ENCODE measurements around the gene CDC5L.

CDC5L gene

GRCh38 chr6:44454198-44454597 is 66.7 kb downstream of the CDC5L start:
- TF ChIP-seq ZFX (IDR thresholded peaks at IDR 0.05; ENCODE audit: borderline replicate concordance), result no peak
- no peak for TF ChIP-seq CTCF (IDR thresholded peaks at IDR 0.05)
- H3K27ac ChIP-seq, result no peak overlapping the region

- no peak overlapping the region for H3K27ac ChIP-seq
- peak; percentile 90 for TF ChIP-seq CTCF (IDR thresholded peaks at IDR 0.05)
- no peak for TF ChIP-seq ZFX (IDR thresholded peaks at IDR 0.05; ENCODE audit: borderline replicate concordance)
Measured at GRCh38 chr6:44456070-44456965, 68.8 kb downstream of the CDC5L start.

- H3K27ac ChIP-seq, result no peak overlapping the region
- TF ChIP-seq ZFX (IDR thresholded peaks at IDR 0.05; ENCODE audit: borderline replicate concordance) (no peak), CTCF (IDR thresholded peaks at IDR 0.05) (no peak)
Measured at GRCh38 chr6:44456966-44457292, 69.4 kb downstream of the CDC5L start.

GRCh38 chr6:44457596-44457995 is 70.1 kb downstream of the CDC5L start:
- TF ChIP-seq ZFX (IDR thresholded peaks at IDR 0.05; ENCODE audit: borderline replicate concordance) (no peak), CTCF (IDR thresholded peaks at IDR 0.05) (no peak)
- H3K27ac ChIP-seq, result no peak overlapping the region

GRCh38 chr6:44458551-44458950 is 71.0 kb downstream of the CDC5L start:
- TF ChIP-seq ZFX (IDR thresholded peaks at IDR 0.05; ENCODE audit: borderline replicate concordance) (no peak), CTCF (IDR thresholded peaks at IDR 0.05) (no peak)

GRCh38 chr6:44462335-44462734 is 74.8 kb downstream of the CDC5L start:
- no peak overlapping the region for H3K27ac ChIP-seq
- TF ChIP-seq ZFX (IDR thresholded peaks at IDR 0.05; ENCODE audit: borderline replicate concordance) (no peak), CTCF (IDR thresholded peaks at IDR 0.05) (no peak)

More at GRCh38 chr6:44458551-44458950, 71.0 kb downstream of the CDC5L start:
- no peak overlapping the region for H3K27ac ChIP-seq
